ENCODE results near the gene PTPN1. TPM values are rescaled to one million over a fixed set of nuclear protein-coding genes. Genes with fewer than 3 reads are reported as not detected.

PTPN1 gene
- total and polyA plus RNA-seq, 2 experiments from 2014 or later = 19.4 to 29.4 TPM

DNA sequence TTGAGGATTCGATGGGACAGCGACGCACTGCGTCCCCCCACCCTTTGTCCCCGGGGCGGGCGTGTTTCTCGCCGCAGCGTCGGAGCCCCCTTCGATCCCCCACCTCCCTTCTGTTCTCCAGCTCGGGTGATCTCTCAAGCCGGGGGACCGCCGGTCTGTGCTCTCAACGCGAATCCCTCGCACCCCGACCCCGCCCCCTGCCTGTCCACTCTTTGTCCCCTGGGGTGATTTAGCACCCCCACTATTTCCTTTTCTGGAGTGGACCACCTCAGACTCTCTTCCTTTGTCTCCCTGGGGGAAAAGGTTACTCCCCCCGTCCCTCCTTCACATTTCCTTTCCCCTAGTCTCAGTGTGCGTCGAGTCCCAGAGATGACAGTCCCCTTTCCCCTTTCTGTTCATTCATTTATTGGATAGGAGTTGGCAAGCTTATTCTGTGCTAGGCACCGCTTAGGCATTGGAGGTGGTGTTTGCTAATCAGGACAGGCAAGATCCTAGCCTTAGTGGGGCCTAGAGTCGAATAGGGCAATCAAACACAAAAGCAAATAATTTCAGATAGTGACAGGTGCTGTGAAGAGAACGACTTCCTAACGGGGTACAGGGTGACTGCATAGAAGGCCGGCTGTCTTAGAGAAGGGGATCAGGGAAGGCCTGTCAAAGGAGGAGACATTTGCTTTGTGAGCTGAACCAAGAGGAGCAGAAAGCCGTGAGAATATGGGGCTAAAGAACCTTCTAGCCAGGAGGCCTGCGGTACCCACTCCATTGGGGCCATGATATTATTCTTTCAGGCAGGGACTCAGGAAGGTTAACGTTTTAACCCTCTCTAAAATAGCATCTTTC lies 741 bp downstream of the PTPN1 start:
- H3K9me3 ChIP-seq (ENCODE audit: low read depth) = no peaks in the 10 kb centered on the region
- H3K36me3 ChIP-seq = no peaks in the 10 kb centered on the region
- H3K27ac ChIP-seq = peak overlapping the region; percentile 90
- peak overlapping the region; percentile 90 for H3K4me3 ChIP-seq
- TF ChIP-seq, protein P1, sequence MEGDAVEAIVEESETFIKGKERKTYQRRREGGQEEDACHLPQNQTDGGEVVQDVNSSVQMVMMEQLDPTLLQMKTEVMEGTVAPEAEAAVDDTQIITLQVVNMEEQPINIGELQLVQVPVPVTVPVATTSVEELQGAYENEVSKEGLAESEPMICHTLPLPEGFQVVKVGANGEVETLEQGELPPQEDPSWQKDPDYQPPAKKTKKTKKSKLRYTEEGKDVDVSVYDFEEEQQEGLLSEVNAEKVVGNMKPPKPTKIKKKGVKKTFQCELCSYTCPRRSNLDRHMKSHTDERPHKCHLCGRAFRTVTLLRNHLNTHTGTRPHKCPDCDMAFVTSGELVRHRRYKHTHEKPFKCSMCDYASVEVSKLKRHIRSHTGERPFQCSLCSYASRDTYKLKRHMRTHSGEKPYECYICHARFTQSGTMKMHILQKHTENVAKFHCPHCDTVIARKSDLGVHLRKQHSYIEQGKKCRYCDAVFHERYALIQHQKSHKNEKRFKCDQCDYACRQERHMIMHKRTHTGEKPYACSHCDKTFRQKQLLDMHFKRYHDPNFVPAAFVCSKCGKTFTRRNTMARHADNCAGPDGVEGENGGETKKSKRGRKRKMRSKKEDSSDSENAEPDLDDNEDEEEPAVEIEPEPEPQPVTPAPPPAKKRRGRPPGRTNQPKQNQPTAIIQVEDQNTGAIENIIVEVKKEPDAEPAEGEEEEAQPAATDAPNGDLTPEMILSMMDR (IDR thresholded peaks at IDR 0.05; ENCODE audit: low read depth, low read length) = no peak
- peaks cover 37% of the 10 kb centered on the region for H3K4me1 ChIP-seq (ENCODE audit: low read depth)
- DNase-seq (ENCODE audit: low read depth in 1 of 2, low spot score in 1 of 2) = peak in 1 of 2 donors; percentile 26
- no peaks in the 10 kb centered on the region for H3K27me3 ChIP-seq

DNA sequence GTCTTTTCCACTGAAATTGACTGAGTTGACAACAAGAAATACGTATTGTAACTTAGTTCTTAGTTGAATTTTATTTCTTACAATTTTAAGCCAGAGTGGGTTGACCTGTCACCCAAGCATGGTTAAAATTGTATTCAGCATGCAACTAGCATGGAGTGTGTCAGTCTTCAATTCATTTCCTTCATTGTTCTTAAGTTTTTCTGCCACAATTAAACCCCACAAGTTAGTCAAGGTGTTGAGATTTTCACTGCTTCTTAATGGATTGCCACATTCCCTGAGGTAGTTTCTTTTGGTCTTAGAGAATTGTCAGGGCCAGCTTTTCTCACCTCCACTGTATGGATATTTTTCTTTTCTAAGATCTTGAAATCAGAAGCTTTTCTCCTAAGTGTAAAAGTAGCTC lies 2.1 kb downstream of the PTPN1 start:
- DNase-seq (ENCODE audit: low read depth in 1 of 2, low spot score in 1 of 2) = no peak
- Histone ChIP-seq H3K36me3 (no peaks in the 10 kb centered on the region), H3K27me3 (no peaks in the 10 kb centered on the region), H3K4me3 (peak overlapping the region; percentile 5), H3K4me1 (ENCODE audit: low read depth) (peaks cover 37% of the 10 kb centered on the region), H3K27ac (no peak overlapping the region), H3K9me3 (ENCODE audit: low read depth) (no peaks in the 10 kb centered on the region)
- TF ChIP-seq, protein P1 (IDR thresholded peaks at IDR 0.05; ENCODE audit: low read depth, low read length) = no peak

DNA sequence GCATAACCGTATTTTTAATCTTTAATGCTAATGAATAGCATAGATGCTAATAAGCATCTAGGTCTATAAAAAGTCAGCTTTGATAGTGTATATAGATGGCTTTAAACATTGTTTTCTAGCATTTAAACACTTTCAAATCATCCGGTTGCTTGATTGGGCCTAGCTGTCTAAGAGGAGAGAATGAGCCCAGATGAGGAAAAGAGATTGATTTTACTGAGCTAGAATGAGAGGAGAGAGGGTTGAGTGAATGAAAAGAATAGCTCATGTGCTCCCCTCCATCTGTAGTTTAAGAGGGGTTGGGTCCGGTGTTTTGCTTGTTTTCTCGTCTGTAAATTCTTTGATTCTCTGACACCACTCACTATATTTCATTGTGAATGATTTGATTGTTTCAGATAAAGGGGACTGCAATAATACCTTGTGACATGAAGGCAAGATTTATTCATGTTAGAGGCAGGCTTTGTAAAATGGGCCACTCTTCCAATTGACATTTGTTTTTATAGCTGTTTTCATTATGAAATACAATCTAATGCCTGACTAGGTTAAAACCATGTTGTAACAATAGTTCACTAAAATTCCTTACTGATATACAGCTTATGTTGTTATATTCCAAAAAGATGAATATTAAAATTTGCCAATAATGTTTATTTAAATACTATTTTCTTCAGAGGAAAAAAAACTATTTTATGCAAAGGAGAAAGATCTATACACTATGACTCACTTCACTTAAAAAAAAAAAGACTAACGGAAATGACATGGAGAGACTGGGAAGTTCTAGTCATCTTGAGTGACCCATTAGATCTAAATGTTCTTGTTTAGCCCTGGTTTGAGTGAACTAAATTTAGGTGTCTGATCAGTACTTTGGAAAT lies 3.2 kb downstream of the PTPN1 start:
- TF ChIP-seq, protein P1 (IDR thresholded peaks at IDR 0.05; ENCODE audit: low read depth, low read length) = no peak
- H3K27ac ChIP-seq = no peak overlapping the region
- H3K4me3 ChIP-seq = no peak overlapping the region
- H3K4me1 ChIP-seq (ENCODE audit: low read depth) = peaks cover 37% of the 10 kb centered on the region
- peak in 1 of 2 donors; percentile 67 for DNase-seq (ENCODE audit: low read depth in 1 of 2, low spot score in 1 of 2)
- no peaks in the 10 kb centered on the region for H3K9me3 ChIP-seq (ENCODE audit: low read depth)
- H3K27me3 ChIP-seq = no peaks in the 10 kb centered on the region
- H3K36me3 ChIP-seq = no peaks in the 10 kb centered on the region

DNA sequence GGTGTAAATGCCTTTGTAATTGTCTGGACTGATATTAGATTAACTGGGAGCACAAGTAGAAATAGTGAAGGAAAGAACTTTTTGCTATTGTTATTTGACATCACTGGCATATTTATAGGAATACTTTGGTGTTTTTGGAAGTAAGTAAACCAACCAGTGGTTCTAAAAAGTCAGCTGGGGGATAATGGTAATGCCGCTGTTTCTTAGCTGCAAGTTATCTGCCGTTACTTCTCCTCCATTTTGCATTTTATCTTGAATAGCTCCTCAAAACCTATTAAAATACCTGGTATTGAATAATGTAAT lies 3.8 kb downstream of the PTPN1 start:
- TF ChIP-seq, protein P1 (IDR thresholded peaks at IDR 0.05; ENCODE audit: low read depth, low read length) = no peak
- Histone ChIP-seq H3K36me3 (no peaks in the 10 kb centered on the region), H3K27ac (no peak overlapping the region), H3K4me1 (ENCODE audit: low read depth) (peaks cover 37% of the 10 kb centered on the region), H3K27me3 (no peaks in the 10 kb centered on the region), H3K4me3 (no peak overlapping the region), H3K9me3 (ENCODE audit: low read depth) (no peaks in the 10 kb centered on the region)
- DNase-seq (ENCODE audit: low read depth in 1 of 2, low spot score in 1 of 2) = no peak

DNA sequence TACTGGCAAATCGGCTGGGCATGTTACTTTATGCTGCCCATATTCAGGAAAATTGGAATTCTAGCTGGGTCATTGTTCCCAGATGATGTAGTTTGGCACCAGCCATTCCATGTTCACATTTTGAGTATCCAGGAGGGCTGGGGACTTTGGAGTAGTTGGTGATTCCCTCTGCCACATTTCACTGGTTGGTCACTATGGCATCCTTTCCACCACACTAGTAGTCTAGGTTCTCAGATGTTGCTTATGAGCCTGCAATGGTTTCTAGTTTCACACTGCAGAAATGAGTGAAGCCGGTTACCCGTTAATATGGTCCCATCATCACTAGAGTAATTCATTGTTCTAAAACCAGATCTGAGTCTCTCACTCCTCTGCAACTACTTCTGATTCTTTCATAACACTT lies 4.6 kb downstream of the PTPN1 start:
- DNase-seq (ENCODE audit: low read depth in 1 of 2, low spot score in 1 of 2) = no peak
- H3K4me1 ChIP-seq (ENCODE audit: low read depth) = peaks cover 32% of the 10 kb centered on the region
- no peaks in the 10 kb centered on the region for H3K36me3 ChIP-seq
- H3K4me3 ChIP-seq = no peak overlapping the region
- no peaks in the 10 kb centered on the region for H3K9me3 ChIP-seq (ENCODE audit: low read depth)
- H3K27me3 ChIP-seq = no peaks in the 10 kb centered on the region
- TF ChIP-seq, protein P1 (IDR thresholded peaks at IDR 0.05; ENCODE audit: low read depth, low read length) = no peak
- no peak overlapping the region for H3K27ac ChIP-seq
